ENCODE results near the gene CCDC192.

- TF ChIP-seq, protein P1, sequence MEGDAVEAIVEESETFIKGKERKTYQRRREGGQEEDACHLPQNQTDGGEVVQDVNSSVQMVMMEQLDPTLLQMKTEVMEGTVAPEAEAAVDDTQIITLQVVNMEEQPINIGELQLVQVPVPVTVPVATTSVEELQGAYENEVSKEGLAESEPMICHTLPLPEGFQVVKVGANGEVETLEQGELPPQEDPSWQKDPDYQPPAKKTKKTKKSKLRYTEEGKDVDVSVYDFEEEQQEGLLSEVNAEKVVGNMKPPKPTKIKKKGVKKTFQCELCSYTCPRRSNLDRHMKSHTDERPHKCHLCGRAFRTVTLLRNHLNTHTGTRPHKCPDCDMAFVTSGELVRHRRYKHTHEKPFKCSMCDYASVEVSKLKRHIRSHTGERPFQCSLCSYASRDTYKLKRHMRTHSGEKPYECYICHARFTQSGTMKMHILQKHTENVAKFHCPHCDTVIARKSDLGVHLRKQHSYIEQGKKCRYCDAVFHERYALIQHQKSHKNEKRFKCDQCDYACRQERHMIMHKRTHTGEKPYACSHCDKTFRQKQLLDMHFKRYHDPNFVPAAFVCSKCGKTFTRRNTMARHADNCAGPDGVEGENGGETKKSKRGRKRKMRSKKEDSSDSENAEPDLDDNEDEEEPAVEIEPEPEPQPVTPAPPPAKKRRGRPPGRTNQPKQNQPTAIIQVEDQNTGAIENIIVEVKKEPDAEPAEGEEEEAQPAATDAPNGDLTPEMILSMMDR (IDR thresholded peaks at IDR 0.05; ENCODE audit: extremely low read depth in 1 of 2, insufficient read depth in 1 of 2, low read depth in 1 of 2, low read length in 2 of 2): no peak
- TF ChIP-seq POLR2A (IDR thresholded peaks at IDR 0.05; ENCODE audit: low read depth, low read length): no peak
- no peak for TF ChIP-seq GATA2 (IDR thresholded peaks at IDR 0.05; ENCODE audit: insufficient read depth, insufficient read length, low read depth, low read length)
- no peak for TF ChIP-seq POLR2AphosphoS5 (IDR thresholded peaks at IDR 0.05; ENCODE audit: insufficient read depth, low read depth, low read length)
- TF ChIP-seq EZH2 (IDR thresholded peaks at IDR 0.05; ENCODE audit: borderline replicate concordance, low read depth, low read length, severe bottlenecking): no peak
- no peak for TF ChIP-seq JUN (IDR thresholded peaks at IDR 0.05; ENCODE audit: borderline replicate concordance, insufficient read depth, insufficient read length, low read depth)
- TF ChIP-seq MAX (IDR thresholded peaks at IDR 0.05; ENCODE audit: insufficient read depth, insufficient read length): no peak
- no peak for TF ChIP-seq MYC (IDR thresholded peaks at IDR 0.05; ENCODE audit: low read depth, low read length)
Measured at GRCh38 chr5:127963233-127963632, 260.0 kb downstream of the CCDC192 start.

Data from endothelial cell of umbilical vein (primary cell).